ENCODE measurements around the gene STAMBP. TPM values are rescaled to one million over a fixed set of nuclear protein-coding genes. Genes with fewer than 3 reads are reported as not detected.

STAMBP gene
- total and polyA plus RNA-seq, 2 donors (not counting 3 experiments of a cell fraction or from before 2014, with no cell fraction given): 18.0 to 21.3 TPM

DNA sequence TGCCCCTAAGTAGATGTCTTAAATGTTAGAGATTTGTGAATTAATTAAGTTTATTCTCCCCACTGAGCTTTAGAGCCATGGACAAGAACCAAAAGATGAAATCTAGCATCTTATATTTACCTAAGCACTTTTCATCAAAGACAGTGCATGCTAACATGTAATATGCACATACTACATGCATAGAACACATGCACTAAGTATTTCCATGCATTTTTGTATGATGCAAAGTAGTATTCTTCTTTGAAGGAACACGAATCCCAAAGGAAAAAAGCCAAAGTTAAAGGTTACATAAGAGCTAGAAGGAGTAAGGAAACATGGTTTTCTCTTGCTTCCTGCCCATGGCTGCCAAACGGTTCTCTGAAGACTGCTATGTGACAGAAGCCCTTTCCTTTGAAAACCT is 15.3 kb downstream of the STAMBP start:
- DNase-seq (ENCODE audit: low read depth, low spot score) (no peak), FAIRE-seq (no peak)
- Histone ChIP-seq H3K36me3 (ENCODE audit: control insufficient read depth in 2 of 2, extremely low read depth in 1 of 2, insufficient read depth in 2 of 2, low read length in 2 of 2) (peaks cover 0 to 9% of the 10 kb centered on the region in 2 experiments), H3K9me1 (replicated peaks; ENCODE audit: control insufficient read depth, extremely low read depth, insufficient read depth, low read length) (no peaks in the 10 kb centered on the region), H3K79me2 (ENCODE audit: control insufficient read depth, insufficient read depth, low read length) (no peaks in the 10 kb centered on the region), H3K27ac (ENCODE audit: insufficient read depth, low read depth, low read length) (no peak overlapping the region), H2AFZ (ENCODE audit: low read depth, low read length) (no peak overlapping the region), H3K9me3 (replicated peaks; ENCODE audit: control insufficient read depth, insufficient read depth, low read length) (no peaks in the 10 kb centered on the region), H3K4me1 (ENCODE audit: control insufficient read depth, extremely low read depth, insufficient read depth, low read length) (no peaks in the 10 kb centered on the region), H3K9ac (replicated peaks; ENCODE audit: extremely low read depth, insufficient read depth, low read length) (no peak overlapping the region), H3K27me3 (ENCODE audit: control insufficient read depth in 2 of 2, insufficient read depth in 2 of 2, low read length in 2 of 2) (no peaks in the 10 kb centered on the region), H4K20me1 (replicated peaks; ENCODE audit: control insufficient read depth, extremely low read depth, insufficient read depth, low read length) (no peaks in the 10 kb centered on the region), H3K4me2 (ENCODE audit: insufficient read depth, low read length) (no peak overlapping the region), H3K4me3 (replicated peaks in 1 of 3; ENCODE audit: insufficient read depth in 1 of 3, low read depth in 1 of 3, low read length in 3 of 3) (no peak overlapping the region)
- no TSS peak for BruUV-seq (replicated peaks)
- intact Hi-C loops (cut with micrococcal nuclease) (no loop called here), dilution Hi-C loops (cut with MboI; ENCODE audit: extremely low pct_ligation_motif_present, low sequenced_read_pairs) (no loop called here)
- no peak for TF ChIP-seq POLR2A (IDR thresholded peaks at IDR 0.05; ENCODE audit: low read depth, low read length)
- no peak for TF ChIP-seq FOS (IDR thresholded peaks at IDR 0.05; ENCODE audit: borderline replicate concordance, insufficient read depth, low read length)
- no peak for TF ChIP-seq MAX (IDR thresholded peaks at IDR 0.05; ENCODE audit: insufficient read depth, insufficient read length)
- TF ChIP-seq MYC (IDR thresholded peaks at IDR 0.05; ENCODE audit: low read depth, low read length): no peak
- TF ChIP-seq CTCF (IDR thresholded peaks at IDR 0.05; ENCODE audit: extremely low read depth in 1 of 2, insufficient read depth in 1 of 2, low read depth in 1 of 2, low read length in 2 of 2): no peak
- no peak for TF ChIP-seq JUN (IDR thresholded peaks at IDR 0.05; ENCODE audit: borderline replicate concordance, insufficient read depth, insufficient read length, low read depth)
- no peak for TF ChIP-seq GATA2 (IDR thresholded peaks at IDR 0.05; ENCODE audit: insufficient read depth, insufficient read length, low read depth, low read length)
- TF ChIP-seq POLR2AphosphoS5 (IDR thresholded peaks at IDR 0.05; ENCODE audit: insufficient read depth, low read depth, low read length): no peak
- TF ChIP-seq EZH2 (IDR thresholded peaks at IDR 0.05; ENCODE audit: borderline replicate concordance, low read depth, low read length, severe bottlenecking): no peak
- ChIA-PET CTCF (interaction anchor here (1.0 to 1.4 kb wide), 3 partner anchors 11 to 20 kb away, joined by 3 read pairs; no protein-coding TSS in a partner anchor), POLR2A (no interaction called here)
